HG02798 (cell line): Measurements from ENCODE around the gene STK36.

Source experiments
- ATAC-seq: cut with Tn5 transposase; IDR thresholded peaks from one replicate; pipeline ENCODE4 v1.9.1; 2021; ENCODE audit warnings: mild to moderate bottlenecking; ENCODE audit not compliant: unreplicated experiment, poor library complexity

STK36 gene

DNA sequence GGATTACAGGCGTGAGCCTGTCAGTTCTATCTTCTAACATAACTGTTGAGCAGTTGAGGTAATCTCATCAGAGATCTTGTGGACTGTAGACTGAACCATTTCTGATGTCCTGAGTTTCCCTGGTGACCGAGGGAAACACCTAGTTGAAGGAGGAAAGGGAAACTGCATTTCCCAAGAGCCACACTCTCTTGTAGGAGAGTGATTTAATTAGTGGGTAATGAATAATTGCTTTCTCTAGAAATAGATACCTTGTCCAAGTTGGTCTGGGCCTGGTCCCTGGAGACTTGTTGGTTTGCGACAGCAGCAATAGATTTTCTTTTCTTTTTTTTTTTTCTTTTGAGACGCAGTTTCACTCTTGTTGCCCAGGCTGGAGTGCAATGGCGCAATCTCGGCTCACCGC lies 46.2 kb downstream of the STK36 start:
- no peak for ATAC-seq

DNA sequence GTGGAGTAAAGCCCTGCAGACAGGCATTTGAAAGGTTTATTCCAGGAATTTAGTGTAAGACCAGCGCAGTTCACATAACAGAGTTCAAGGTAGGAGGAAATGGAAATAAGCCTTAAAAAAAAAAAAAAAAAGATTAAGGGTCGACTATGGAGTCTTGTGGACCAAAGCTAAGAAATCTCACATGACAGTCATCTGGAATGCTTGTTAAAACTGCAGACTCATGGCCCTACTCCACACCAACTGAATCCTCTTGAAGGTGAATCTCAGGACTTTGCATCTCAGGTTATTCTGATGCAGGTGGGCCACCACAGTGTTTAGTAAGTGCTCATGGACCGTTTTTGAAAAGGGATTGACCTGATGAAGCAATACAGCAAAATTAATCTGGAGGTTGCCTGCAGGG lies 47.6 kb downstream of the STK36 start:
- ATAC-seq = no peak

DNA sequence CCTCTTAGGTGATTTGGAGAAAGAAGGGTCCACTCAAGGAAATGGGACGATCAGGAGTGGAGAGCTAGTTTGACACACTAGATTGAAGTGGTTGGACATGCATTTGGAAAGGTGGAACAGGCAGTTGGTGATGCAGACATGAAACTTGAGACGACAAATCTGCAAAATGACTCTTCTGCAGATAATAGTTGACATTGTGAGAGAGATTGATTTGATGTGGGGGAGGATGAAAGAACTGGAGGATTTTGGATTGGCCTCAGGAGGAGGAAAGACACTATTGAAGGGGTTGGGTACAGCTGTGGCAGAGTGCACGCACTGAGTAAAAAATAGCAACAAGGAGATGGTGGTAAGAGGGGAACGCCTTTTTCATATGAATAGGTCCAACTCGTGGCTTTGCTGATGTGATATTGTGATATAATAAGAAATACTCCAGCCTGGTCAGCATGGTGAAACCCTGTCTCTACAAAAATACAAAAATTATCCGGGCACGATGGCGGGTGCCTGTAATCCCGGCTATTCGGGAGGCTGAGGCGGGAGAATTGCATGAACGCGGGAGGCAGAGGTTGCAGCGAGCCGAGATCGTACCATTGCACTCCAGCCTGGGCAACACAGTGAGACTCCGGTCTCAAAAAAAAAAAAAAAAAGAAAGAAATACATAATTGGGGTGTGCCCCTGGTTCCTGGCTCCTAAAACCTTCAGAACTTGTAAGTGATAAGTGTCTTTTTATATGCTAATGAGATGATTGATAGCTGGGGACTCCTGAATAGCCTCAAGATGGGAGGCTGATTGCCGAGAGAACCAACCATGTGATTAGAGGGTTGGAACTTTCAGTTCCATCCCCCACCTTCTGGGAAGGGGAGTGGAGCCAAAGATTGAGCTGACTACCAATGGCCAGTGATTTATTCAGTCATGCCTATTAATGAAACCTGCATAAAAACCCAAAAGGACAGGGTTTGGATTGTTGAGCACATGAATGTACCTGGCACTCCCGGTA lies 48.5 kb downstream of the STK36 start:
- ATAC-seq = no peak

DNA sequence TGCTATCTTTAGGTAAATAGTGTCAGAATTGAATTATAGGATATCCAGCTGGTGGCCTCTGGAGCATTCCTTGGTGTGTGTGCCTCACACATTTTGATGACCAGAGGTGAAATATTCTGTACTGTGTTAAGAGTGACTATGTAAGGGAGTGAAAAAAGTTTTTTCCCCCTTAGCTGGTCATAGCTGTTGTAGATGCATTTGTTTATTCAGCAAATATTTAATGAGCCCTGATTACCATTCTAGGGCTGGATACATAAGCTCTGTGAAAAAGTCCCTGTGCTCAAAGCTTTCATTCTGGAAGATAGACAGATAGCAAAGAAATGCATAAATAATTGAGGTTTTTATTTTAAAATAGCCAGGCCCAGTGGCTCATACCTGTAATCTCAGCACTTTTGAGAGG lies 49.6 kb downstream of the STK36 start:
- no peak for ATAC-seq

DNA sequence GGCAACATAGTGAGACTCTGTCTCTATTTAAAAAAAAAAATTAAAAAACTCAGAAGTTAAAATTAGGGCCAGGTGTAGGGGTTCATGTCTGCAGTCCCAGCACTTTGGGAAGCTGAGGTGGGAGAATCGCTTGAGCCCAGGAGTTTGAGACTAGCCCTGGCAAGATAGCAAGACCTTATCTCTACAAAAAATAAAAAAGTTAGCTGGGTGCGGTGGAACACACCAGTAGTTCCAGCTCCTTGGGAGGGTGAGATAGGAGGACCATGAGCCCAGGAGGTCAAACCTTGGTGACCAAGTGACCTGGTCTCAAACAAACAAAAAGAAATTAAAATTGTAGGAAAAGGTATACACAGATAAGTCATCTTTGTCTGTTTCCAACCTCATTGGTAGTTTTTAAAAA lies 50.0 kb downstream of the STK36 start:
- no peak for ATAC-seq

DNA sequence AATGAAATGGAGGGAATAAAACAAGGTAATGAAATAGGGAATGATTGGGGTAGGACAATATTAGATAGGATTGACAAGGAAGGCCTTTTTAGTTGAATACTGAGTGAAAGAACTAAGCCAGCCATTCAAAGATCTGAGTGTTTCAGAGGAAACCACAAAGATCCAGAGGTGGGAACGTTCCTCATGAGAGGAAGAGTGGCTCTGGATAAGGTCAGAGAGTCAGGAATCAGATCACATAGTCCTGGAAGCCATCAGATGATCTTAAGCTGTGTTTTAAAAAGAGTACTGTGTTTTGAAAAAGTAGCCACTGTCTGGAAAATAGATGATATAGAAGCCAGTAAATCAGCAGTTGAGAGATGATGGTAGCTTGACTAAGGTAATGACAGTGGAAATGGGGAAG lies 50.5 kb downstream of the STK36 start:
- no peak for ATAC-seq

DNA sequence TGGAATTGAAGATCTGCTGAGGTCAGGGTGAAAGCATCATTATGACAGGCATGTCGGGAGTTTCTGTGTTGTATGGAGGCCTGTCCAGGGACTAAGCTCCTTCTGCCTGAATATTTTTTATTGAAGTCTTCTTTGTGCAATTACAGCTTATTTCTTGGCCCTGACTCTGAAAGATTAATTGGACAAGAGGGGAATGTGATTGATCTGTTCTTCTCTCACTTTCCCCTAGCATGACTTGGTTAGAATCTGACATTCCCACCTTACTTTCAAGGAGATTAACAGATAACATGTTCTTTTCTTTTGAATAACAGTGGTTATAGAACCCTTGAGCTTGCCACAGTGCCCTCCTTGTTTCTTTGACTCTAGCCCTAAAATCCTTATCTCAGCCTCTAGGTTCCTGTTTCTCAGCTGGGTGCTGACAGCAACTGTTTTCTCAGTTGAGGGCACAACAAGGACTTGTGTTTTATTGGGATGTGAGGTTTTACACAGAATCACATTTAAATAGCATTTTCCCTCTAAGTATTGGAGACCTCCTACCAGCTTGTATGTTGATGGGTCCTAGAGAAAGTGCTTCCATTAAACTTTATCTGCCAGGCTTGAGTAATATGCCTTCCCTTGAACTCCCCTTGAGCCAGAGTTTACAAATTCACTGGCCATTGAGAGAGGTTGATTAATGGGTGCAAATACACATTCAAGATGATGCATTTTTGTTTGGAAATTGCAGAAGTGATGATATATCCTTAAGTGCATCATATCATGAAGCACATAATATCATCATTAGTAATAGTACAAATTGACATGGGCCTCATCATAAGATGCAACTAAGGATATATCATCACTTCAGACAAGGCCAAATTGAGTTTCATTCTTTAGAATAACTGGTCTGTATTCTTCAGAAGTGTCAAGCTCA lies 51.2 kb downstream of the STK36 start:
- no peak for ATAC-seq

DNA sequence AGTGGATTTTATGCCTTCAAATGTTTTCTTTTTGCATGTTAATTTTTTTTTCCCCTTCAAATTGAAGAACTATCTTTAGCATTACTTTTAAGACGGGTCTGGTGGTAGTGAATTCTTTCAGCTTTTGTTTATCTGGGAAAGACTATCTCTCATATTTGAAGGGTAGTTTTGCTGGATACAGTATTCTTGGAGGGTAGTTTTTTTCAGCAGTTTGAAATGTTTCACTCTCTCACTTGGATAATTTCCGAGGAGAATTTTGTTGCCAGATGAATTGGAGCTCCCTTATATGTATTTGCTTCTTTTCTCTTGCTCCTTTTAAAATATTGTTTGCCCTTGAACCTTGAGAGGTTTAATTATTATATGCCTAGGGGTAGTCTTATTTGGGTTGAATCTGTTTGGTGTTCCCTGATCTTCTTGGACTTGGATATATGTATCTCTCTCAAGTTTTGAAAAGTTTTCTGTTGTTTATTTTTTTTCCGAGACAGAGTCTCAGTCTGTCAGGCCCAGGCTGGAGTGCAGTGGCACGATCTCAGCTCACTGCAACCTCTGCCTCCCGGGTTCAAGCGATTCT lies 54.2 kb downstream of the STK36 start:
- no peak for ATAC-seq

DNA sequence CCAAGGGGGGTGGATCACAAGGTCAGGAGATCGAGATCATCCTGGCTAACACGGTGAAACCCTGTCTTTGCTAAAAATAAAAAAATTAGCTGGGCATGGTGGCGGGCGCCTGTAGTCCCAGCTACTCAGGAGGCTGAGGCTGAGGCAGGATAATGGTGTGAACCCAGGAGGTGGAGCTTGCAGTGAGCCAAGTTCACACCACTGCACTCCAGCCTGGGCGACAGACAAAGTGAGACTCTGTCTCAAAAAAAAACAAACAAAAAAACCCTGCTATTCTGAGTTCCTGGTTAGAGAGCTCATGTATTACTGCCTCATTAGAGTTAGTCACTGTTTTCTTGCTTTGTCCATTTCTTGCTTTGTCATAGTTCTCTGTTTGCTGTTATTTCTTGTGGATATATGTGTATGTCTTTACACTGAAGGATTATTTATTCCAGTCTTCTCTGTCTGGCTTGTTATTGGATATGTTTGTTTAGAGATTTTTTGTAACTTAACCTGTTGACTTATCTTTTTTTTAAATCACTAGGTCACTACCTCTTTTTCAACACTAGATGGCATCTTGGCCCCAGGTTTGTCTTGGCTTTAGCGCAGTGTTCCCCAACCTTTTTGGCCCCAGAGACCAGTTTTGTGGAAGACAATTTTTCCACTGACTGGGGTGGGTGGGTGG lies 55.7 kb downstream of the STK36 start:
- no peak for ATAC-seq

DNA sequence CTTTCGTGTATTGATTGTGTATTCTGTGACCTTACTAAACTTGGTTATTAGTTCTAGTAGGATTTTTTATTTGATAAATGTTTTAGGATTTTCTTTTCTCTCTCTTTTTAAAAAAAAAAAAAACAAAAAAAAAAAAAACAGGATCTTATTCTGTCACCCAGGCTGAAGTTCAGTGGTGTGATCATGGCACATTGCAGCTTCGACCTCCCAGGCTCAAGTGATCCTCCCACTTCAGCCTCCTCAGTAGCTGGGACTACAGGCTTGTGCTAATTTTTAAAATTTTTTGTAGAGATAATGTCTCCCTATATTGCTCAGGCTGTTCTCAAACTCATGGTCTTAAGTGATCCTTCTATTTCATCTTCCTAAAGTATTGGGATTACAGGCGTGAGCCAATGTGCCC lies 57.8 kb downstream of the STK36 start:
- ATAC-seq = no peak

DNA sequence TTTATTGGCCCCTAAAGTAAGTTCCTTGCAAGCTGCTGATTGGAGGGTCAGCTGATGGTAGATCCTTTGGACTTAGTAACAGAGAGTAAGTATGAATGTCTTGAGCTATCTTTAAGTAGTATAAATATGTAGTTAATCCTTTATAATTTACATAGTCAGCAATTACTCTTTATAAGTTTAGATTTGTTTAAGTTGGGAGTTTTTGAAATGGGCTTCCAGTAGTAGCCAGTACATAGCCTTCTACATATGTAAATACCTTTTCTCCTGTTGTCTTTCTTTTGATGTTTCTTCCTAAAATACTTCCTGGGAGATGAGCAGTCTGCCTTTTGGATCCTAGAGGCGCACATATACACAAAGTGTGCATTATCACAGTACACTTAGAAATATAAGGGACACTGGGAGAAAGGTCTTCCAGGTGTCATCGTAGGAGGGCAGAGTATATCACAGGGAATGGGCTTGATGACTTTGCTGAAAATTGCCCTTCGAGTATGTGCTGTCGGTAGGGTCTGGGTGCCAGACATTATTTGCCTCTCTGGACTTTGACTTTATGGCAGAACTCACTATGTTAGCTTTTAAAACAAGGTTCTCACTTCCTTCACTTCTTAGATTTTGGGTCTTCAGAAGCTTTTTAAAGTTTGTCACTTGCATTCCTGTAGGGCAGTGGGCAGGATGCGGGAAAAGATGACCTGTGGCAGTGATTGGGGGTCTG lies 60.3 kb downstream of the STK36 start:
- no peak for ATAC-seq

DNA sequence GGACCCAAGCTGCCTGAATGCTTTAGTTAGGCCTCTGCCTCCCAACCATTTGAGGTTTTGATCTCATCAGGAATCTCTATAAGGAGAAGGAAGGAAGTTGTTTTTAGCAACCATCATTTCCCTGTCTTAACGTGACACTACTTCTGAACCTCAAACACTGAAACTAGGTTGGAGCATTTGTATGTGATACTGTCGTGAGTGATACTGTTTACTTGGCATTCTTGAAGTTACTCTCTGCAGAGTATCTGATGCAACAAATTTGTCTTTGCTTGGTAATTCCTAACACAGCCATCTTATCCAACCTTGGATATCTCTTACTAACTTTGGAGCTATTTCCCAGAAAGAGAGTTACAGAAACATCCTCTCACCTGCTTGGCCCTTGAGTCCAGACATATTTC lies 60.9 kb downstream of the STK36 start:
- no peak for ATAC-seq

DNA sequence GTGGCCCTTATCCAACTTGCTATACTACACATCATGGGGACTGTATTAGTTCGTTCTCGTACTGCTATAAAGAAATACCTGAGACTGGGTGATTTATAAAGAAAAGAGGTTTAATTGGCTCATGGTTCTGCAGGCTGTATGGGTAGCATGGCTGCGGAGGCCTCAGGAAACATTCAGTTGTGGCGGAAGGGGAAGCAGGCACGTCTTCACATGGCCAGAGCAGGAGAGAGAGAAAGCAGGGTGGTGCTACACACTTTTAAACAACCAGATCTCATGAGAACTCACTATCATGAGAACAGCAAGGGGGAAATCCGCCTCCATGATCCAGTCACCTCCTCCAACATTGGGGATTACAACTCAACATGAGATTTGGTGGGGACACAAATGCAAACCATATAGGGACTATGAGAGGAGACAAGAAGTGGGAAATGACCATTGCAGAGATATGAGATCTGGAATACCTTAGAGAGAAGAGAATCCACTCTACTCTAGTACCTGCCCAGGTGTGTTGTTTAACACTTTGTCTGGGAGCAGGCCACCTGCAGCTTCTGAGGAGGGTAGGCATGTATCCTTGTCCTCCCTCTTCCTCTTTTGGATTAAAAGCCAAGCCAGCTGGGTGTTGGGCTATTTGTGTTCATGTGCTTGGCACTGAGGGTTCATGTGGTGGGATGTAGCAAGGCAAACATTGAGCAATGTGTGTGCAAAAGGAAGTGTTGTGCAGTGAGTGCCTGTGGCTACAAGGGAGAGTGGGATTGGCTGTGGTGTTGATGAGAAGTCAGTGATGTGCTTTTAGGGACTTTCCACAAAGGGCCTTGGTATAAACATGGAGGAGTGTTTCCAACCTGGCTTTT lies 61.5 kb downstream of the STK36 start:
- ATAC-seq = peak; percentile 78

DNA sequence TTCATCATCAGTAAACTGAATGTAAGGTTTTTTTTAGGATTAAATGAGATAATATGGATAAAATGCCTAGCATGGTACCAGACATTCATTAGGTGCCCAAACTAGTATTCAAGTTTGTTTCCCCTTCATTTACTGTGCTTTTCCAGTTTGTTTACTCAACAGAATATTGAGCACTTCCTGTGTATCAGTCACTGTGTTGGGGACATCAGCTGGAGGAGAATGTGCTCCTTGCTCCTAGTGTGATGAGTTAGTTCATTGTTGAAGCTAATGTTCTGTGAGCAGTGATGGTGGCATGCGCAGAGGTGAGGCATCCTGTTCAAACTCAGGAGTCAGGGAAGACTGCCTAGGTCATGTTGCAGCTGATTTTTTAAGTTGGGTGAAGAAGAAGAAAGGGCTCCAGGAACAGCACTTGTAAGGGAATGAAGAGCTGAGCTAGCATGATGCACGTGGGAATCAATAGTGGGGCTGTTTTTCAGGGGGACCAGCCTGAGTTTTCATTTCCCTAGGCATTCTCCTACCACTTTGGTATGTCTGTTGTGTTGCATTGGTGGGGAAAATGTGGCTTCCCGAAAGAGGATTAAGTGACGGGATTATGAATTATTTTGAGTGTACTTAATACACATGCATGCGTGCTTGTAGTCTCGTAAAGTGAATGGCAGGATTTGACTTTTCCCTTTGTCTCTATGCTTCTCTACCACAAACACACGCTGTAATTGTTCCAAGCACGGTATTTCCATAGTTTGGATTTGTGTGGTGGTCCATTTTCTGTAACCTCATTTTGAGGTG lies 62.5 kb downstream of the STK36 start:
- no peak for ATAC-seq

DNA sequence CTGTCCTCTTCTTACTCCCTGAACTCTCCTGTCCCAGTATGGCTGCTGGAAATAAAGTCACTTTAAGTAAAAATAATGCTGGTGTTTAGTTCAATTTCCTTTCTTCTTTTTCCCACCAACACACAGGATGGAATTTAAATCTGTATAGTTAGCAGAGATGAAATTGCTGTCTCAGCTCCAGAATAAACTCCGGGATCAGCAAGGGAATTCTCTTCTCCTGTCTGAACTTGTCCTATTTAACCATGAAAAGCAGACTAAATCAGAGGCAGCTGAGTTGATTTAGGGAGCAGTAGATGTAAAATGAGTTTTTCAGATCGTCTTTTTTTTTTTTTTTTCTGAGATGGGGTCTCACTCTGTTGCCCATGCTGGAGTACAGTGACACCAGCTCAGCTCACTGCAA lies 64.6 kb downstream of the STK36 start:
- no peak for ATAC-seq

DNA sequence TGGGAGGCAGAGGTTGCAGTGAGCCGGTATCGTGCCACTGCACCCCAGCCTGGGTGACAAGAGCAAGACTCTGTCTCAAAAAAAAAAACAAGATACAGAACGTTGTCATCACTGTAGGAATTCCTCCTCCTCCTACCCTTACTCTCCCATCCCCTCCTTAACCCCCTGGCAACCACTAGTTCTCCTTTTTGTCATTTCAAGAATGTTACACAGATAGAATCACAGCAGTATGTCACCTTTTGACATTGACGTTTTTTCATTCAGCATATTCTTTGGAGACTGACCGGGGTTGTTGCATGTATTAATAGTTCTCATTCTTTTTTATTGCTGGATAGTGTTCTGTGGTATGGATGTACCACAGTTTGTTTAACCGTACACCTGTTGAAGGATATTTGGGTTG lies 71.2 kb downstream of the STK36 start:
- ATAC-seq = no peak

DNA sequence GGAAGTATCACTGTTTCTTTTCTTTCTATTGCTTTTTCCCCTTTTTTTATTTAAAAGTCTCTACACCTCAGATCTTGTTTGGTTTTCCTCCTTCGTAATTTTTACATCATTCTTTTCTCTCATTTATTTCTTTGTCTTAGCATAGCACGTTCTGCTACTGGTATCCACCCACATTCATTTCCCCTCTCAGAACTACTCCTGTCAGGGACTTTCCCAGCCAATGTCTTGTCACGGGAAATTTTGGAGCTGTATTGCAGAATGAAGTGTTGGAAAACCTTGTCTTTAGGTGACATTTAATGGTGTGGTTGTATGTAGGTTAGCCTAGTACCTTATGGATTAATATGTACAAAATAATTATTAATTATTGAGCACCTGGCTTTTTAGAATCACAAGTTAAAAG lies 72.7 kb downstream of the STK36 start:
- ATAC-seq = peak; percentile 46

DNA sequence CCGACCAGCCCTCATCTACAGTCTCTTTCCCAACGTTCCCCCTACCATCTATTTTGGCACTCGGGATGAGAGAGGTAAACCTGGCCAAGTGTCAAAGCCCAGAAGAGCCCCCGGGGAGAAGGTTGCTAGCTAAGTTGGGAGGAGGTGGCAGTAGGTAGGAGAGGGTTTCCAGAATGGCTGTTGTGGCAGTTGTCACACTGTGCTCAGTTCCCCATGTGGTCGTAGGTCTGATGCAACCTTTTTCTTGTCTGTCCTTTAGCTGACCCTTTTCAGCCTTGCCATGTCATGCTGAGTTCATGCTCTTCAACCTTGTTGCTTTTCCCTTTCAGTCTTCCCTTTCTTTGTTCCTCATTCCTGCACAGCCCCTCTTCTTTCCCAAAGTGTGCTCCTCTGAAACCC lies 73.3 kb downstream of the STK36 start:
- ATAC-seq = no peak
